Body of pancreas (tissue), 4 donors: ENCODE results near the gene RGS12. TPM values are rescaled to one million over a fixed set of nuclear protein-coding genes. Genes with fewer than 3 reads are reported as not detected.

Source experiments
- ATAC-seq: fragments of 150-250 bp; one replicate; pipeline ENCODE4 v1.9.1; 2016
- DNase-seq, 4 donors: peaks; one replicate each; pipeline ENCODE4 v3.0.0-alpha.2; 2019
- H3K27ac ChIP-seq, 4 donors: fragments of 200-600 bp; sonication (generic); 1 replicate in 3 of 4; 2 replicates in 1 of 4; pipeline versions ENCODE4 v1.5.1 to v1.6.1; 2016 to 2019; ENCODE audit warnings: mild to moderate bottlenecking in 1 of 4, mixed read lengths in 1 of 4, moderate library complexity in 1 of 4
- H3K27me3 ChIP-seq, 2 donors: fragments of 200-600 bp; sonication (generic); one replicate each; pipeline ENCODE4 v1.6.0; 2016; ENCODE audit warnings: mild to moderate bottlenecking in 1 of 2
- H3K36me3 ChIP-seq, 2 donors: fragments of 200-600 bp; sonication (generic); replicated peaks in 1 of 2; 2 replicates each; pipeline ENCODE4 v1.5.1; 2016; ENCODE audit warnings: low read depth in 2 of 2; ENCODE audit not compliant: insufficient read depth in 1 of 2
- H3K4me1 ChIP-seq: fragments of 200-600 bp; sonication (generic); one replicate; pipeline ENCODE4 v1.6.0; 2016
- H3K4me3 ChIP-seq, 2 donors: fragments of 200-600 bp; sonication (generic); 1 replicate in 1 of 2; 2 replicates in 1 of 2; pipeline ENCODE4 v1.5.1; 2016 to 2019
- H3K9me3 ChIP-seq, 3 donors: fragments of 200-600 bp; sonication (generic); 1 replicate in 2 of 3; 2 replicates in 1 of 3; pipeline ENCODE4 v1.5.1; 2016
- CTCF ChIP-seq, 7 experiments: fragments of 450-650 bp in 4 of 7; fragments of 200-600 bp in 3 of 7; sonication (generic) in 3 of 7; IDR thresholded peaks; one replicate each; pipeline ENCODE4 v1.5.1; 2016 to 2019; ENCODE audit warnings: antibody characterized with exemption in 7 of 7
- POLR2A ChIP-seq, 3 donors: fragments of 450-650 bp; IDR thresholded peaks; one replicate each; pipeline ENCODE4 v1.6.1; 2016; ENCODE audit warnings: antibody characterized with exemption in 3 of 3, mild to moderate bottlenecking in 2 of 3
- WGBS, 2 donors: methylation state at CpG; one replicate each; pipeline ENCODE4 v1.1.5; 2017; 5-methylcytosine and 5-hydroxymethylcytosine counted together
- intact Hi-C: fragments of 100-400 bp; cut with DNase I; formaldehyde crosslinking; loops from one replicate; pipeline ENCODE4 v1.15.1; 2023
- total RNA-seq, 2 donors: library from RNA; depleted of rRNA; stranded (reverse); fragments of >200 nt; gene quantifications; one replicate each; pipeline ENCODE4 v1.1.0, GENCODE V29; 2016

RGS12 gene
- total RNA-seq, 2 donors from 2014 or later, result 9.1 to 12.5 TPM

GRCh38 chr4:3332498-3332897 is 39.7 kb downstream of the RGS12 start:
- Histone ChIP-seq H3K27ac (no peak overlapping the region), H3K9me3 (no peaks in the 10 kb centered on the region), H3K4me3 (no peak overlapping the region), H3K36me3 (no peaks in the 10 kb centered on the region), H3K27me3 (no peaks in the 10 kb centered on the region), H3K4me1 (no peaks in the 10 kb centered on the region)
- 96 to 98% methylated on average over 9 of the region's 9 CpGs for WGBS, 2 donors
- DNase-seq, result no peak
- TF ChIP-seq POLR2A (IDR thresholded peaks at IDR 0.05) (no peak), CTCF (IDR thresholded peaks at IDR 0.05) (no peak)
- ATAC-seq, result no peak
- intact Hi-C loops, result no loop called here

- no peaks in the 10 kb centered on the region for H3K27me3 ChIP-seq
These were observed 41.5 kb downstream of the RGS12 start for GRCh38 chr4:3334316-3334715.

GRCh38 chr4:3335385-3335784 is 42.6 kb downstream of the RGS12 start:
- no peak for ATAC-seq
- 84 to 93% methylated on average over 9 to 10 of the region's 10 CpGs for WGBS, 2 donors
- no peak for TF ChIP-seq CTCF (IDR thresholded peaks at IDR 0.05)
- TF ChIP-seq POLR2A (IDR thresholded peaks at IDR 0.05), result no peak
- DNase-seq, result no peak
- Histone ChIP-seq H3K36me3 (no peaks in the 10 kb centered on the region), H3K4me1 (peaks cover under 1% of the 10 kb centered on the region), H3K27me3 (no peaks in the 10 kb centered on the region), H3K4me3 (no peak overlapping the region), H3K27ac (no peak overlapping the region), H3K9me3 (no peaks in the 10 kb centered on the region)
- intact Hi-C loops, result no loop called here

More at GRCh38 chr4:3334316-3334715, 41.5 kb downstream of the RGS12 start:
- intact Hi-C loops, result no loop called here
- no peak for TF ChIP-seq POLR2A (IDR thresholded peaks at IDR 0.05)
- TF ChIP-seq CTCF (IDR thresholded peaks at IDR 0.05), result no peak
- Histone ChIP-seq H3K36me3 (no peaks in the 10 kb centered on the region), H3K27ac (no peak overlapping the region), H3K4me1 (no peaks in the 10 kb centered on the region), H3K9me3 (no peaks in the 10 kb centered on the region), H3K4me3 (no peak overlapping the region)
- DNase-seq (no peak), ATAC-seq (no peak)
- 51 to 54% methylated on average over 3 of the region's 3 CpGs for WGBS, 2 donors

- no peaks in the 10 kb centered on the region for H3K27me3 ChIP-seq
- WGBS, 2 donors, result 84 to 91% methylated on average over 7 of the region's 7 CpGs
- no peak for ATAC-seq
- no peaks in the 10 kb centered on the region for H3K36me3 ChIP-seq
- DNase-seq, result no peak
- H3K9me3 ChIP-seq, result no peaks in the 10 kb centered on the region
- peaks cover 6% of the 10 kb centered on the region for H3K4me1 ChIP-seq
- no peak overlapping the region for H3K27ac ChIP-seq
- intact Hi-C loops, result no loop called here
- no peak for TF ChIP-seq CTCF (IDR thresholded peaks at IDR 0.05)
- TF ChIP-seq POLR2A (IDR thresholded peaks at IDR 0.05), result no peak
- no peak overlapping the region for H3K4me3 ChIP-seq
These were observed 43.2 kb downstream of the RGS12 start for GRCh38 chr4:3335982-3336381.
